Endodermal cell (in vitro differentiated cells): ENCODE results near the gene NF1. TPM values are rescaled to one million over a fixed set of nuclear protein-coding genes. Genes with fewer than 3 reads are reported as not detected.
"Not testable (repeated sequence)": the region's sequence is repeated elsewhere in the genome, so short reads cannot be mapped to it uniquely, and the experiment has no call there.

Experiments used
- DNase-seq: peaks from one replicate; pipeline ENCODE4 v3.0.0-alpha.2; 2017
- H3K27ac ChIP-seq: 2 replicates; pipeline ENCODE4 v1.5.1; 2013; ENCODE audit warnings: mild to moderate bottlenecking, low read depth, low read length, moderate library complexity
- H3K27me3 ChIP-seq: 2 replicates; pipeline ENCODE4 v1.6.1; 2013; ENCODE audit warnings: mild to moderate bottlenecking, low read length, moderate library complexity; ENCODE audit not compliant: insufficient read depth, control insufficient read depth, poor library complexity, severe bottlenecking
- H3K36me3 ChIP-seq: 2 replicates; pipeline ENCODE4 v1.7.0; 2013; ENCODE audit warnings: mild to moderate bottlenecking, low read length, moderate library complexity; ENCODE audit not compliant: control insufficient read depth, insufficient read depth
- H3K4me1 ChIP-seq: one replicate; pipeline ENCODE4 v1.7.0; 2013; ENCODE audit warnings: low read length; ENCODE audit not compliant: control insufficient read depth, insufficient read depth
- H3K4me3 ChIP-seq: 2 replicates; pipeline ENCODE4 v1.5.1; 2013; ENCODE audit warnings: mild to moderate bottlenecking, low read length, moderate library complexity
- H3K9ac ChIP-seq: 2 replicates; pipeline ENCODE4 v1.6.1; 2013; ENCODE audit warnings: mild to moderate bottlenecking, low read length, moderate library complexity; ENCODE audit not compliant: poor library complexity, severe bottlenecking; ENCODE audit errors: extremely low read depth
- H3K9me3 ChIP-seq: 2 replicates; pipeline ENCODE4 v1.6.1; 2013; ENCODE audit warnings: mild to moderate bottlenecking, low read length, moderate library complexity; ENCODE audit not compliant: control insufficient read depth
- H3K27ac Mint-ChIP-seq: 2 replicates; pipeline ENCODE4 v1.8.0; 2020; ENCODE audit warnings: mixed read lengths
- H3K27me3 Mint-ChIP-seq: 2 replicates; pipeline ENCODE4 v1.8.0; 2021; ENCODE audit warnings: mild to moderate bottlenecking, mixed read lengths; ENCODE audit not compliant: insufficient read depth
- H3K36me3 Mint-ChIP-seq: 2 replicates; pipeline ENCODE4 v1.8.0; 2020; ENCODE audit warnings: low read depth, mixed read lengths
- H3K4me1 Mint-ChIP-seq: 2 replicates; pipeline ENCODE4 v1.8.0; 2020; ENCODE audit warnings: mixed read lengths
- H3K4me3 Mint-ChIP-seq: 2 replicates; pipeline ENCODE4 v1.8.0; 2020; ENCODE audit warnings: mild to moderate bottlenecking, moderate library complexity, mixed read lengths
- H3K9me3 Mint-ChIP-seq: 2 replicates; pipeline ENCODE4 v1.8.0; 2020; ENCODE audit warnings: mild to moderate bottlenecking, mixed read lengths
- CTCF ChIP-seq: fragments of 200-600 bp; sonication (generic); conservative IDR thresholded peaks from 2 replicates; pipeline ENCODE4 v1.5.0; 2021; ENCODE audit warnings: antibody characterized with exemption, mild to moderate bottlenecking
- WGBS, 2 experiments: methylation state at CpG; one replicate each; pipeline versions ENCODE4 v1.1.5 to v1.1.7; 2013; ENCODE audit warnings: missing lambda C conversion rate in 2 of 2, mixed read lengths in 1 of 2; ENCODE audit not compliant: insufficient coverage in 1 of 2, insufficient read length in 1 of 2; 5-methylcytosine and 5-hydroxymethylcytosine counted together
- total RNA-seq, 2 donors: library from RNA; stranded (reverse); fragmentation: NEBNext Ultra II Directional in 1 of 2; extraction: Animal tissue kit (Norgen Biotek cat#: 25700) in 1 of 2; gene quantifications; 2 replicates in 1 of 2; 3 replicates in 1 of 2; pipeline ENCODE4 v1.2.1, GENCODE V29; 2021

NF1 gene
- total RNA-seq, 2 donors from 2014 or later = 61.9 to 69.3 TPM

- TF ChIP-seq CTCF = no peak
- no peak overlapping the region for H3K27ac ChIP-seq
- no peak overlapping the region for H3K4me3 Mint-ChIP-seq
Observed at GRCh38 chr17:31172388-31172787, 77.6 kb downstream of the NF1 start.

GRCh38 chr17:31174215-31174614 is 79.4 kb downstream of the NF1 start:
- no peaks in the 10 kb centered on the region for H3K27me3 ChIP-seq
- DNase-seq = no peak
- no peak overlapping the region for H3K27ac Mint-ChIP-seq
- H3K9me3 ChIP-seq = no peaks in the 10 kb centered on the region
- H3K27ac ChIP-seq = no peak overlapping the region
- H3K4me1 Mint-ChIP-seq = no peaks in the 10 kb centered on the region
- no peaks in the 10 kb centered on the region for H3K4me1 ChIP-seq
- H3K9ac ChIP-seq = no peak overlapping the region
- no peak for TF ChIP-seq CTCF
- no peak overlapping the region for H3K4me3 Mint-ChIP-seq
- WGBS, 2 experiments = 94 to 100% methylated on average over 1 of the region's 2 CpGs
- H3K27me3 Mint-ChIP-seq = no peaks in the 10 kb centered on the region
- H3K36me3 ChIP-seq = peaks cover 3% of the 10 kb centered on the region
- H3K36me3 Mint-ChIP-seq = peaks cover 20% of the 10 kb centered on the region
- no peaks in the 10 kb centered on the region for H3K9me3 Mint-ChIP-seq
- no peak overlapping the region for H3K4me3 ChIP-seq

More at GRCh38 chr17:31172388-31172787, 77.6 kb downstream of the NF1 start:
- Histone ChIP-seq H3K9ac (no peak overlapping the region), H3K4me1 (no peaks in the 10 kb centered on the region), H3K27me3 (no peaks in the 10 kb centered on the region), H3K9me3 (no peaks in the 10 kb centered on the region), H3K4me3 (no peak overlapping the region), H3K36me3 (peaks cover 6% of the 10 kb centered on the region)
- no peaks in the 10 kb centered on the region for H3K27me3 Mint-ChIP-seq
- H3K4me1 Mint-ChIP-seq = no peaks in the 10 kb centered on the region
- no peaks in the 10 kb centered on the region for H3K9me3 Mint-ChIP-seq
- H3K36me3 Mint-ChIP-seq = peaks cover 9% of the 10 kb centered on the region
- no peak overlapping the region for H3K27ac Mint-ChIP-seq
- WGBS, 2 experiments = 99 to 100% methylated on average over 1 to 5 of the region's 7 CpGs
- no peak for DNase-seq

- H3K9ac ChIP-seq = no peak overlapping the region
- no peak for TF ChIP-seq CTCF
- H3K4me3 ChIP-seq = no peak overlapping the region
- DNase-seq = no peak
- H3K27ac ChIP-seq = no peak overlapping the region
- no peaks in the 10 kb centered on the region for H3K36me3 ChIP-seq
- WGBS, 2 experiments = 83 to 96% methylated on average over 2 to 5 of the region's 5 CpGs
- no peak overlapping the region for H3K27ac Mint-ChIP-seq
- H3K4me1 Mint-ChIP-seq = no peaks in the 10 kb centered on the region
- no peaks in the 10 kb centered on the region for H3K27me3 Mint-ChIP-seq
- no peaks in the 10 kb centered on the region for H3K9me3 Mint-ChIP-seq
- no peak overlapping the region for H3K4me3 Mint-ChIP-seq
- no peaks in the 10 kb centered on the region for H3K4me1 ChIP-seq
- H3K9me3 ChIP-seq = no peaks in the 10 kb centered on the region
- no peaks in the 10 kb centered on the region for H3K27me3 ChIP-seq
- H3K36me3 Mint-ChIP-seq = peaks cover 20% of the 10 kb centered on the region
Observed at GRCh38 chr17:31175237-31175636, 80.5 kb downstream of the NF1 start.

- not testable (repeated sequence) for H3K9me3 Mint-ChIP-seq, H3K4me3 Mint-ChIP-seq, H3K36me3 ChIP-seq, H3K9ac ChIP-seq, H3K27me3 ChIP-seq, H3K27ac Mint-ChIP-seq, H3K27ac ChIP-seq, H3K4me1 Mint-ChIP-seq, H3K4me1 ChIP-seq, H3K4me3 ChIP-seq, H3K27me3 Mint-ChIP-seq, H3K9me3 ChIP-seq, DNase-seq
- H3K36me3 Mint-ChIP-seq = peaks cover 18% of the 10 kb centered on the region
- WGBS, 2 experiments = 93% methylated on average over 3 of the region's 3 CpGs; no CpG with 5 or more reads in 1 of the 2 experiments
Observed at GRCh38 chr17:31176143-31176542, 81.4 kb downstream of the NF1 start.

GRCh38 chr17:31178951-31179350 is 84.2 kb downstream of the NF1 start:
- not testable (repeated sequence) for H3K4me1 ChIP-seq, H3K27ac ChIP-seq, H3K9me3 ChIP-seq, DNase-seq, H3K27me3 ChIP-seq, H3K9me3 Mint-ChIP-seq, H3K27ac Mint-ChIP-seq, H3K4me1 Mint-ChIP-seq, H3K9ac ChIP-seq, H3K4me3 ChIP-seq, H3K27me3 Mint-ChIP-seq, H3K4me3 Mint-ChIP-seq
- H3K36me3 Mint-ChIP-seq = peaks cover 40% of the 10 kb centered on the region
- peaks cover 25% of the 10 kb centered on the region for H3K36me3 ChIP-seq
- 100% methylated on average over 1 of the region's 2 CpGs; no CpG with 5 or more reads in 1 of the 2 experiments for WGBS, 2 experiments
